Activated CD4-positive, alpha-beta T cell treated with anti-CD3 and anti-CD28 coated beads for 4 hours (primary cell): Measurements from ENCODE around the gene KIF23.
"Not testable (repeated sequence)": the region's sequence is repeated elsewhere in the genome, so short reads cannot be mapped to it uniquely, and the experiment has no call there.

ENCODE experiments used
- DNase-seq, 2 donors: peaks; one replicate each; pipeline ENCODE4 v3.0.0-alpha.2; 2020

Gene KIF23

GRCh38 chr15:69439623-69440022 is 25.5 kb downstream of the KIF23 start:
- DNase-seq, result no peak

- DNase-seq, result no peak
Observed at GRCh38 chr15:69443032-69443611, 29.0 kb downstream of the KIF23 start.

GRCh38 chr15:69444686-69445085 is 30.5 kb downstream of the KIF23 start:
- no peak for DNase-seq

GRCh38 chr15:69446953-69447352 is 32.8 kb downstream of the KIF23 start:
- DNase-seq, result no peak

- DNase-seq, result not testable (repeated sequence)
Observed at GRCh38 chr15:69450221-69450620, 36.1 kb downstream of the KIF23 start.

GRCh38 chr15:69450968-69451695 is 37.0 kb downstream of the KIF23 start:
- DNase-seq, result no peak

- DNase-seq, result peak in 1 of 2 donors; percentile 17
Observed at GRCh38 chr15:69451951-69452691, 38.0 kb downstream of the KIF23 start.

- peak; percentile 94 to 98 for DNase-seq
Observed at GRCh38 chr15:69452692-69453521, 38.8 kb downstream of the KIF23 start, which contains the start of gene RPLP1. Gene RPLP1 (plus strand): TSS chr15:69452818. CDS start chr15:69452949, 131 bp downstream.

- DNase-seq, result no peak
Observed at GRCh38 chr15:69454953-69455352, 40.8 kb downstream of the KIF23 start.

GRCh38 chr15:69456208-69457166 is 42.3 kb downstream of the KIF23 start:
- DNase-seq, result no peak

GRCh38 chr15:69457304-69458280 is 43.4 kb downstream of the KIF23 start:
- DNase-seq, result no peak

GRCh38 chr15:69459066-69459465 is 44.9 kb downstream of the KIF23 start:
- DNase-seq, result no peak

GRCh38 chr15:69460481-69460880 is 46.3 kb downstream of the KIF23 start:
- no peak for DNase-seq

- no peak for DNase-seq
Observed at GRCh38 chr15:69462030-69462492, 47.9 kb downstream of the KIF23 start.

- DNase-seq, result peak; percentile 91 to 93
Observed at GRCh38 chr15:69462493-69463181, 48.5 kb downstream of the KIF23 start.

- DNase-seq, result no peak
Observed at GRCh38 chr15:69463182-69463756, 49.1 kb downstream of the KIF23 start.

- no peak for DNase-seq
Observed at GRCh38 chr15:69465253-69465652, 51.1 kb downstream of the KIF23 start.

GRCh38 chr15:69466733-69467132 is 52.6 kb downstream of the KIF23 start:
- DNase-seq, result no peak

GRCh38 chr15:69467636-69468035 is 53.5 kb downstream of the KIF23 start:
- no peak for DNase-seq
